Loucy (cell line): Measurements from ENCODE around the gene DNAJC8.

Experiments
- CTCF ChIP-seq: fragments of 200-600 bp; sonication (generic); conservative IDR thresholded peaks from 2 replicates; pipeline ENCODE4 v1.5.1; 2014; ENCODE audit warnings: mild to moderate bottlenecking, antibody characterized with exemption, low read length
- EZH2phosphoT487 ChIP-seq: fragments of 200-600 bp; IDR thresholded peaks from 2 replicates; pipeline ENCODE4 v1.6.1; 2018; ENCODE audit warnings: antibody characterized with exemption, mild to moderate bottlenecking, moderate library complexity, borderline replicate concordance

GRCh38 chr1:28269529-28269928 is 36.7 kb upstream of the DNAJC8 start:
- TF ChIP-seq CTCF (no peak), EZH2phosphoT487 (no peak)
